Subcutaneous adipose tissue (tissue), 4 donors: ENCODE results near the gene SLC9C1. TPM values are rescaled to one million over a fixed set of nuclear protein-coding genes. Genes with fewer than 3 reads are reported as not detected.

Experiments
- CTCF ChIP-seq: fragments of 450-650 bp; IDR thresholded peaks from one replicate; pipeline ENCODE4 v1.5.1; 2016; ENCODE audit warnings: low read depth, mild to moderate bottlenecking, control low read depth, antibody characterized with exemption, moderate library complexity
- total RNA-seq, 4 donors: library from RNA; depleted of rRNA; stranded (reverse); fragments of >200 nt; gene quantifications; one replicate each; pipeline ENCODE4 v1.1.0, GENCODE V29; 2016

SLC9C1 gene
- total RNA-seq, 4 donors from 2014 or later, result 0.17 to 0.75 TPM; not detected in 2

GRCh38 chr3:112143689-112144088 is 150.3 kb downstream of the SLC9C1 start:
- no peak for TF ChIP-seq CTCF

- no peak for TF ChIP-seq CTCF
These were observed 150.8 kb downstream of the SLC9C1 start for GRCh38 chr3:112143251-112143650.

- no peak for TF ChIP-seq CTCF
These were observed 152.7 kb downstream of the SLC9C1 start for GRCh38 chr3:112141293-112141692.

GRCh38 chr3:112140584-112140983 is 153.4 kb downstream of the SLC9C1 start:
- TF ChIP-seq CTCF, result no peak

GRCh38 chr3:112138219-112138969 is 155.6 kb downstream of the SLC9C1 start:
- no peak for TF ChIP-seq CTCF

GRCh38 chr3:112137781-112138180 is 156.2 kb downstream of the SLC9C1 start:
- no peak for TF ChIP-seq CTCF

GRCh38 chr3:112136959-112137693 is 156.9 kb downstream of the SLC9C1 start:
- TF ChIP-seq CTCF, result no peak
